GM12872 (cell line): ENCODE results near the gene CDKN2A.

ENCODE experiments used
- CTCF ChIP-seq: IDR thresholded peaks from 3 replicates; pipeline ENCODE4 v1.5.1; 2011; ENCODE audit warnings: low read depth, mild to moderate bottlenecking, low read length, moderate library complexity; ENCODE audit not compliant: insufficient read depth

Gene CDKN2A

GRCh38 chr9:21931428-21931827, 62.8 kb downstream of the CDKN2A start:
- TF ChIP-seq CTCF = no peak

DNA sequence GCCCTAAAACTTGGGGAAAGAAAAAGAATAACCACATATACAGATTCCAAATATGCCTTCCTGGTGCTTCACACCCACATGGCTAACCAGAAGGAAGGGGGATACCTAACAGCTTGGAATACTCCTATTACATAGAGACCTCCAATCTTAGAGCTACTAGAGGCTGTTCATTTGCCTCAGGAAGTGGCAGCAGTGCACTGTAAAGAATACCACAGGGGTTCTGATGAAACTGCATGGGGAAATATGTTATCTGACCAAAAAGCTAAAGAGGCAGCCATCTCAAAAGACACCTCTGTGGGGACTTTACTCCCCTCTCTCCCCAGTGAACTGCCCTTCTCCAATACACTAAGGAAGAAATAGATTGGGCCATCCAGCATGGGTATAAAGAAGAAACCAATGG, 66.4 kb downstream of the CDKN2A start:
- TF ChIP-seq CTCF = no peak

GRCh38 chr9:21923694-21924093, 70.5 kb downstream of the CDKN2A start:
- no peak for TF ChIP-seq CTCF

- TF ChIP-seq CTCF = no peak
Observed at GRCh38 chr9:21919377-21920362, 74.5 kb downstream of the CDKN2A start.
